Measurements from ENCODE around the gene ZSCAN22. TPM values are rescaled to one million over a fixed set of nuclear protein-coding genes. Genes with fewer than 3 reads are reported as not detected.

ZSCAN22 gene
- total and polyA plus RNA-seq, 8 donors: 0.65 to 2.5 (median 1.2) TPM

DNA sequence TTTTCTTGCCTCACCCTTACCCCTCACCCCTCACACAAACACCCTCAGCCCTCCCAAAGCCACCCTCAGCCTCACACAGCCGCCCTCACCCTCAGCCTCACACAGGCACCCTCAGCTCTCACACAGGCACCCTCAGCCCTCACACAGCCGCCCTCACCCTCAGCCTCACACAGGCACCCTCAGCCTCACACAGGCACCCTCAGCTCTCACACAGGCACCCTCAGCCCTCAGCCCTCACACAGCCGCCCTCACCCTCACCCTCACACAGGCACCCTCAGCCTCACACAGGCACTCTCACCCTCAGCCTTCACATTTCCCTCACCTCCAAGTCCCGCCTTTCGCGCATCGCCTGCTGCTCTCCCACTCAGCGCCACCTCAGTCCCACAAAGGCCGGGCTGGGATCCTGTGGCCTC, 287 bp upstream of the ZSCAN22 start:
- ATAC-seq (peak; percentile 9 to 31 (median 23)), FAIRE-seq (no peak), DNase-seq (no peak)
- peaks cover 0 to 13% (median 7%) of the 10 kb centered on the region in 3 donors for H3K4me1 ChIP-seq
- no peaks in the 10 kb centered on the region for H3K27me3 ChIP-seq
- TF ChIP-seq CTCF (IDR thresholded peaks at IDR 0.05): no peak
- H3K9me3 ChIP-seq: no peaks in the 10 kb centered on the region
- H3K4me3 ChIP-seq: peak overlapping the region; percentile 74 to 91 (median 78)
- intact Hi-C loops (cut with DNase I): no loop called here
- H3K36me3 ChIP-seq: no peaks in the 10 kb centered on the region
- WGBS, 2 donors: 2 to 3% methylated on average over 9 of the region's 9 CpGs
- peak overlapping the region in 3 of 4 donors; percentile 76 to 90 (median 79) for H3K27ac ChIP-seq

DNA sequence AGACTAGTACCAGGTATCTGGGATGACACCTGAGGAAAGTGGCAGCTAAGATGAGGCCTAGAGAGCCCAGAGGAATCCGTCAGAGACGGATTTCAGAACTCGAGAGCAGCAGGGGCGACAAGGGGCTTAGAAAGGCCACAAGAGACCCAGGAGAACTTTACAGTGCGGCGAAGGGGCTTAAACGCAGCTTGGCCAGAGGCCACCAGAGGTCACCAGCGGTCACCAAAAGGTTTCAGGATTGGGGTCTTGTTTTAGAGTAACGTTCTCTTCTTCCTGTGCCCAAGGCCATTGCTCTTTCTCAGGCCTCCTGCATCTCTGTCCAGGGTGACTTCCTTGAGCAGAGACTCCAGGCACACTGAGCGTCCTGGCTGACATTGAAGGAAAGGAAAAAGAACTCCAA, 2.2 kb downstream of the ZSCAN22 start:
- 68 to 72% methylated on average over 10 of the region's 10 CpGs for WGBS, 2 donors
- H3K4me3 ChIP-seq: no peak overlapping the region
- H3K36me3 ChIP-seq: no peaks in the 10 kb centered on the region
- intact Hi-C loops (cut with DNase I): no loop called here
- ATAC-seq (no peak), DNase-seq (no peak), FAIRE-seq (no peak)
- H3K27ac ChIP-seq: no peak overlapping the region
- no peaks in the 10 kb centered on the region for H3K27me3 ChIP-seq
- no peak for TF ChIP-seq CTCF (IDR thresholded peaks at IDR 0.05)
- H3K4me1 ChIP-seq: peaks cover 0 to 13% (median 7%) of the 10 kb centered on the region in 3 donors
- H3K9me3 ChIP-seq: no peaks in the 10 kb centered on the region

GRCh38 chr19:58330458-58330857, 3.7 kb downstream of the ZSCAN22 start:
- Histone ChIP-seq H3K36me3 (no peaks in the 10 kb centered on the region), H3K4me1 (peaks cover 0 to 13% (median 7%) of the 10 kb centered on the region in 3 donors), H3K9me3 (no peaks in the 10 kb centered on the region), H3K27me3 (no peaks in the 10 kb centered on the region), H3K4me3 (no peak overlapping the region), H3K27ac (no peak overlapping the region)
- ATAC-seq: no peak
- intact Hi-C loops (cut with DNase I): no loop called here
- FAIRE-seq: no peak
- DNase-seq: no peak
- WGBS, 2 donors: 64 to 71% methylated on average over 4 of the region's 4 CpGs
- no peak for TF ChIP-seq CTCF (IDR thresholded peaks at IDR 0.05)

DNA sequence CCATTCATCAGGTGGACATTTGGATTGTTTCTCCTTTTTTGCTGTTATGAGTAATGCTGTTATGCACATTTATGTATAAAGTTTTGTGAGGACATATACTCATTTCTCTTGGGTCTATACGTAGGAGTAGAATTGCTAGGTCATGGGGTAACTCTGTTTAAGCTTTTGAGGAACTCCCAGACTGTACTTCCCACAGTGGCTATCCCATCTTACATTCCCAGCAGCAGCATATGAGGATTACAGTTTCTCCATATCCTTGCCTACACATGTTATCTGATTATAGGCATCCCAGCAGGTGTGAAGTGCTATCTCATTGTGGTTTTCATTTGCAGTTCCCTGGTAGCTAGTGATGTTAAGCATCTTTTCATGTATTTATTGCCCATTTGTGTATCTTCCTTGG, 5.9 kb downstream of the ZSCAN22 start:
- Histone ChIP-seq H3K36me3 (no peaks in the 10 kb centered on the region), H3K9me3 (no peaks in the 10 kb centered on the region), H3K4me1 (peaks cover 0 to 6% (median 5%) of the 10 kb centered on the region in 3 donors), H3K27ac (no peak overlapping the region), H3K4me3 (no peak overlapping the region), H3K27me3 (no peaks in the 10 kb centered on the region)
- TF ChIP-seq CTCF (IDR thresholded peaks at IDR 0.05): no peak
- FAIRE-seq (no peak), ATAC-seq (no peak), DNase-seq (no peak)
- WGBS, 2 donors: 86 to 88% methylated on average over 1 of the region's 1 CpG
- intact Hi-C loops (cut with DNase I): no loop called here

DNA sequence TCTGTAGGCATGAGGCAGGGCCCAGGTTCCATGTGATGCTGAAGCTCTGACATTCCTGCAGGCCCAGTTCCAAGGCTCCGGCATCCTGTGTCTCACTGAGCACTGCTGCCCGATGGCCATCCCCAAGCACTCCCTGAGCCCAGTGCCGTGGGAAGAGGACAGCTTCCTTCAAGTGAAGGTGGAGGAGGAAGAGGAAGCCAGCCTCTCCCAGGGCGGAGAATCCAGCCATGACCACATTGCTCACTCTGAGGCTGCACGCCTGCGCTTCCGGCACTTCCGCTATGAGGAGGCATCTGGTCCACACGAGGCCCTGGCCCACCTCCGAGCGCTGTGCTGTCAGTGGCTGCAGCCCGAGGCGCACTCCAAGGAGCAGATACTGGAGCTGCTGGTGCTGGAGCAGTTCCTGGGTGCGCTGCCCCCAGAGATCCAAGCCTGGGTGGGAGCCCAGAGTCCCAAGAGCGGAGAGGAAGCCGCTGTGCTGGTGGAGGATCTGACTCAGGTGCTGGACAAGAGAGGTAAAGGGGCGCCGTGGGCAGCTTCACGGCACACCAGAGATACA, 8.0 kb downstream of the ZSCAN22 start:
- no peak overlapping the region for H3K4me3 ChIP-seq
- FAIRE-seq: no peak
- H3K27ac ChIP-seq: no peak overlapping the region
- TF ChIP-seq CTCF (IDR thresholded peaks at IDR 0.05): no peak
- 94 to 97% methylated on average over 19 of the region's 19 CpGs for WGBS, 2 donors
- no peaks in the 10 kb centered on the region for H3K27me3 ChIP-seq
- peaks cover 0 to 7% (median 0%) of the 10 kb centered on the region in 3 donors for H3K36me3 ChIP-seq
- H3K4me1 ChIP-seq: no peaks in the 10 kb centered on the region
- peak in 1 of 6 donors; percentile 58 for DNase-seq
- no peak for ATAC-seq
- intact Hi-C loops (cut with DNase I): no loop called here
- no peaks in the 10 kb centered on the region for H3K9me3 ChIP-seq

All from pancreas (tissue), 10 donors.